H1 (cell line): ENCODE measurements around the gene PCDHGB6. TPM values are rescaled to one million over a fixed set of nuclear protein-coding genes. Genes with fewer than 3 reads are reported as not detected.

ENCODE experiments used
- polyA plus RNA-seq, 7 experiments: library from polyadenylated mRNA; depleted of rRNA in 3 of 7; stranded (reverse) in 5 of 7; unstranded in 2 of 7; fragments of >200 nt in 5 of 7; fragments of 200-250 nt in 2 of 7; gene quantifications; 1 replicate in 5 of 7; 2 replicates in 1 of 7; 4 replicates in 1 of 7; pipeline versions ENCODE4 v1.2.1 to v1.2.3, GENCODE V29; 2011 to 2013; ENCODE audit warnings: missing spikeins in 2 of 7, mixed read lengths in 2 of 7
- total RNA-seq: library from RNA; stranded (reverse); fragmentation: NEBNext Ultra II Directional; extraction: Animal tissue kit (Norgen Biotek cat#: 25700); gene quantifications from 2 replicates; pipeline ENCODE4 v1.2.1, GENCODE V29; 2021

Gene PCDHGB6
- total and polyA plus RNA-seq, 2 of the 8 experiments (the other 6 are each of a cell fraction or from before 2014, with no cell fraction given): 3.4 to 4.1 TPM

Other genes starting within 250 kb of the PCDHGB6 start
Only the 30 nearest of the 37 such genes appear.
- 1.8 and 1.9 TPM in 2 replicates for gene PCDHB10, start 215.7 kb upstream of the PCDHGB6 start, total RNA-seq
- gene PCDHB10, start 215.7 kb upstream of the PCDHGB6 start, polyA plus RNA-seq (2011; rRNA removed): 1.3 and 1.5 TPM in 2 replicates
- gene PCDHB11, start 208.4 kb upstream of the PCDHGB6 start, total RNA-seq: 0.86 and 1.4 TPM in 2 replicates
- 0.50 and 0.63 TPM in 2 replicates for gene PCDHB11, start 208.4 kb upstream of the PCDHGB6 start, polyA plus RNA-seq (2011; rRNA removed)
- gene PCDHB12, start 199.3 kb upstream of the PCDHGB6 start, total RNA-seq: 2.0 and 3.0 TPM in 2 replicates
- gene PCDHB12, start 199.3 kb upstream of the PCDHGB6 start, polyA plus RNA-seq (2011; rRNA removed): 1.1 and 1.9 TPM in 2 replicates
- gene PCDHB13, start 194.1 kb upstream of the PCDHGB6 start, total RNA-seq: 1.1 and 1.4 TPM in 2 replicates
- gene PCDHB13, start 194.1 kb upstream of the PCDHGB6 start, polyA plus RNA-seq (2011; rRNA removed): 1.1 and 1.5 TPM in 2 replicates
- gene PCDHB14, start 184.7 kb upstream of the PCDHGB6 start, total RNA-seq: 2.7 and 2.9 TPM in 2 replicates
- gene PCDHB14, start 184.7 kb upstream of the PCDHGB6 start, polyA plus RNA-seq (2011; rRNA removed): 2.5 and 2.7 TPM in 2 replicates
- 3.9 and 4.0 TPM in 2 replicates for gene PCDHB15, start 162.6 kb upstream of the PCDHGB6 start, total RNA-seq
- 2.8 and 4.9 TPM in 2 replicates for gene PCDHB15, start 162.6 kb upstream of the PCDHGB6 start, polyA plus RNA-seq (2011; rRNA removed)
- gene SLC25A2, start 104.0 kb upstream of the PCDHGB6 start, total RNA-seq: not detected in 2 replicates
- 0.05 TPM in 1 of 2 replicates, not detected in the other for gene SLC25A2, start 104.0 kb upstream of the PCDHGB6 start, polyA plus RNA-seq (2011; rRNA removed)
- 99.4 and 101 TPM in 2 replicates for gene TAF7, start 87.2 kb upstream of the PCDHGB6 start, total RNA-seq
- 23.6 and 29.8 TPM in 2 replicates for gene TAF7, start 87.2 kb upstream of the PCDHGB6 start, polyA plus RNA-seq (2011; rRNA removed)
- 0.84 and 0.89 TPM in 2 replicates for gene PCDHGA1, start 77.5 kb upstream of the PCDHGB6 start, total RNA-seq
- gene PCDHGA1, start 77.5 kb upstream of the PCDHGB6 start, polyA plus RNA-seq (2011; rRNA removed): 0.57 and 1.1 TPM in 2 replicates
- gene PCDHGA2, start 69.3 kb upstream of the PCDHGB6 start, total RNA-seq: 0.31 and 0.32 TPM in 2 replicates
- 0.39 and 0.61 TPM in 2 replicates for gene PCDHGA2, start 69.3 kb upstream of the PCDHGB6 start, polyA plus RNA-seq (2011; rRNA removed)
- gene PCDHGA3, start 64.2 kb upstream of the PCDHGB6 start, total RNA-seq: 0.25 and 0.39 TPM in 2 replicates
- 0.15 and 0.30 TPM in 2 replicates for gene PCDHGA3, start 64.2 kb upstream of the PCDHGB6 start, polyA plus RNA-seq (2011; rRNA removed)
- gene PCDHGB1, start 57.9 kb upstream of the PCDHGB6 start, total RNA-seq: 2.8 and 3.9 TPM in 2 replicates
- 1.3 and 2.0 TPM in 2 replicates for gene PCDHGB1, start 57.9 kb upstream of the PCDHGB6 start, polyA plus RNA-seq (2011; rRNA removed)
- 1.9 and 2.5 TPM in 2 replicates for gene PCDHGA4, start 53.0 kb upstream of the PCDHGB6 start, total RNA-seq
- gene PCDHGA4, start 53.0 kb upstream of the PCDHGB6 start, polyA plus RNA-seq (2011; rRNA removed): 1.4 and 1.7 TPM in 2 replicates
- 2.8 and 2.9 TPM in 2 replicates for gene PCDHGB2, start 48.0 kb upstream of the PCDHGB6 start, total RNA-seq
- gene PCDHGB2, start 48.0 kb upstream of the PCDHGB6 start, polyA plus RNA-seq (2011; rRNA removed): 1.9 TPM in 2 replicates
- 1.0 and 1.3 TPM in 2 replicates for gene PCDHGA5, start 43.9 kb upstream of the PCDHGB6 start, total RNA-seq
- 1.1 TPM in 2 replicates for gene PCDHGA5, start 43.9 kb upstream of the PCDHGB6 start, polyA plus RNA-seq (2011; rRNA removed)
- gene PCDHGB3, start 37.8 kb upstream of the PCDHGB6 start, total RNA-seq: 1.3 and 1.6 TPM in 2 replicates
- gene PCDHGB3, start 37.8 kb upstream of the PCDHGB6 start, polyA plus RNA-seq (2011; rRNA removed): 1.9 and 2.0 TPM in 2 replicates
- 1.3 and 1.4 TPM in 2 replicates for gene PCDHGA6, start 34.1 kb upstream of the PCDHGB6 start, total RNA-seq
- 2.0 TPM in 2 replicates for gene PCDHGA6, start 34.1 kb upstream of the PCDHGB6 start, polyA plus RNA-seq (2011; rRNA removed)
- 0.73 and 1.1 TPM in 2 replicates for gene PCDHGA7, start 25.3 kb upstream of the PCDHGB6 start, total RNA-seq
- gene PCDHGA7, start 25.3 kb upstream of the PCDHGB6 start, polyA plus RNA-seq (2011; rRNA removed): 0.39 and 0.55 TPM in 2 replicates
- gene PCDHGB4, start 20.3 kb upstream of the PCDHGB6 start, total RNA-seq: 7.8 and 9.1 TPM in 2 replicates
- 8.0 and 9.7 TPM in 2 replicates for gene PCDHGB4, start 20.3 kb upstream of the PCDHGB6 start, polyA plus RNA-seq (2011; rRNA removed)
- 1.4 and 1.7 TPM in 2 replicates for gene PCDHGA8, start 15.4 kb upstream of the PCDHGB6 start, total RNA-seq
- 0.79 and 1.2 TPM in 2 replicates for gene PCDHGA8, start 15.4 kb upstream of the PCDHGB6 start, polyA plus RNA-seq (2011; rRNA removed)
- gene PCDHGB5, start 10.1 kb upstream of the PCDHGB6 start, total RNA-seq: 1.9 and 2.6 TPM in 2 replicates
- 1.1 and 1.7 TPM in 2 replicates for gene PCDHGB5, start 10.1 kb upstream of the PCDHGB6 start, polyA plus RNA-seq (2011; rRNA removed)
- 1.1 and 1.2 TPM in 2 replicates for gene PCDHGA9, start 5.2 kb upstream of the PCDHGB6 start, total RNA-seq
- 0.61 and 0.79 TPM in 2 replicates for gene PCDHGA9, start 5.2 kb upstream of the PCDHGB6 start, polyA plus RNA-seq (2011; rRNA removed)
- gene PCDHGA10, start 5.0 kb downstream of the PCDHGB6 start, total RNA-seq: 2.1 and 2.2 TPM in 2 replicates
- gene PCDHGA10, start 5.0 kb downstream of the PCDHGB6 start, polyA plus RNA-seq (2011; rRNA removed): 6.4 and 7.1 TPM in 2 replicates
- gene PCDHGB7, start 9.7 kb downstream of the PCDHGB6 start, total RNA-seq: 8.7 and 9.5 TPM in 2 replicates
- 4.1 and 5.5 TPM in 2 replicates for gene PCDHGB7, start 9.7 kb downstream of the PCDHGB6 start, polyA plus RNA-seq (2011; rRNA removed)
- gene PCDHGA11, start 13.0 kb downstream of the PCDHGB6 start, total RNA-seq: 8.2 and 8.3 TPM in 2 replicates
- gene PCDHGA11, start 13.0 kb downstream of the PCDHGB6 start, polyA plus RNA-seq (2011; rRNA removed): 2.2 and 2.7 TPM in 2 replicates
- gene PCDHGA12, start 22.5 kb downstream of the PCDHGB6 start, total RNA-seq: 1.0 and 1.3 TPM in 2 replicates
- 0.88 and 1.2 TPM in 2 replicates for gene PCDHGA12, start 22.5 kb downstream of the PCDHGB6 start, polyA plus RNA-seq (2011; rRNA removed)
- 18.6 and 19.6 TPM in 2 replicates for gene PCDHGC3, start 67.9 kb downstream of the PCDHGB6 start, total RNA-seq
- 4.7 and 11.3 TPM in 2 replicates for gene PCDHGC3, start 67.9 kb downstream of the PCDHGB6 start, polyA plus RNA-seq (2011; rRNA removed)
- gene PCDHGC4, start 77.0 kb downstream of the PCDHGB6 start, total RNA-seq: 2.4 and 2.6 TPM in 2 replicates
- 2.1 and 2.8 TPM in 2 replicates for gene PCDHGC4, start 77.0 kb downstream of the PCDHGB6 start, polyA plus RNA-seq (2011; rRNA removed)
- gene PCDHGC5, start 81.1 kb downstream of the PCDHGB6 start, total RNA-seq: 0.78 and 1.1 TPM in 2 replicates
- gene PCDHGC5, start 81.1 kb downstream of the PCDHGB6 start, polyA plus RNA-seq (2011; rRNA removed): 0.41 and 0.66 TPM in 2 replicates
- 107 and 114 TPM in 2 replicates for gene DIAPH1, start 211.0 kb downstream of the PCDHGB6 start, total RNA-seq
- 61.2 and 70.9 TPM in 2 replicates for gene DIAPH1, start 211.0 kb downstream of the PCDHGB6 start, polyA plus RNA-seq (2011; rRNA removed)